Endothelial cell of umbilical vein (primary cell): Measurements from ENCODE around the gene CACNA2D3.

ENCODE experiments used
- EZH2 ChIP-seq: IDR thresholded peaks from 2 replicates; pipeline ENCODE4 v1.6.1; 2012; ENCODE audit warnings: borderline replicate concordance, low read depth, mild to moderate bottlenecking, moderate library complexity, low read length, inconsistent platforms; ENCODE audit not compliant: severe bottlenecking
- FOS ChIP-seq: IDR thresholded peaks from 2 replicates; pipeline ENCODE4 v1.6.1; 2011; ENCODE audit warnings: mild to moderate bottlenecking, low read length, moderate library complexity, borderline replicate concordance; ENCODE audit not compliant: insufficient read depth
- POLR2A ChIP-seq: IDR thresholded peaks from 2 replicates; pipeline ENCODE4 v1.6.1; 2012; ENCODE audit warnings: low read depth, mild to moderate bottlenecking, control low read depth, low read length
- TF ChIP-seq, protein P1 (sequence below), 2 donors: IDR thresholded peaks; 1 replicate in 1 of 2; 2 replicates in 1 of 2; pipeline ENCODE4 v1.5.1; 2011; ENCODE audit warnings: low read length in 2 of 2, mild to moderate bottlenecking in 2 of 2, moderate library complexity in 2 of 2, control low read depth in 1 of 2, inconsistent platforms in 1 of 2, low read depth in 1 of 2; ENCODE audit not compliant: insufficient read depth in 1 of 2; ENCODE audit errors: extremely low read depth in 1 of 2

DNA sequence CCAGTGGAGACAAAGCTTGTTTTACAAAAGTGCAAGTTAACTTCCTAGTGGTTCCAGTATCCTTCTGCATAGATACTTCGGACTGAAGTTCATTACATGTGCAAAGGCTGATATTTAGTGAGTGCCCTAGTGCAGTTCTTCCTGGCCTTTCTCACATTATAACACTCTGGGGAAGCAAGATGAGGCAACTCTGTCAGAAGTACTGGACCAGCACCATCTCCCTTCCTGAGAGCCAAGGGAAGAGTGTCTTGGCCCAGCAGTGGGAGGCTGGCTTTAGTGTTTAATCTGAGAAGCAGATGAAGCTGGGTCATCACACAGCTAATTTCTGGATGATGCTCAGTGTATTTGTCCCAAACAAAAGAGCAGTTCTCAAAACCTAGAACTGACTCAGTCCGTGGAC lies 397.7 kb downstream of the CACNA2D3 start:
- TF ChIP-seq, protein P1, sequence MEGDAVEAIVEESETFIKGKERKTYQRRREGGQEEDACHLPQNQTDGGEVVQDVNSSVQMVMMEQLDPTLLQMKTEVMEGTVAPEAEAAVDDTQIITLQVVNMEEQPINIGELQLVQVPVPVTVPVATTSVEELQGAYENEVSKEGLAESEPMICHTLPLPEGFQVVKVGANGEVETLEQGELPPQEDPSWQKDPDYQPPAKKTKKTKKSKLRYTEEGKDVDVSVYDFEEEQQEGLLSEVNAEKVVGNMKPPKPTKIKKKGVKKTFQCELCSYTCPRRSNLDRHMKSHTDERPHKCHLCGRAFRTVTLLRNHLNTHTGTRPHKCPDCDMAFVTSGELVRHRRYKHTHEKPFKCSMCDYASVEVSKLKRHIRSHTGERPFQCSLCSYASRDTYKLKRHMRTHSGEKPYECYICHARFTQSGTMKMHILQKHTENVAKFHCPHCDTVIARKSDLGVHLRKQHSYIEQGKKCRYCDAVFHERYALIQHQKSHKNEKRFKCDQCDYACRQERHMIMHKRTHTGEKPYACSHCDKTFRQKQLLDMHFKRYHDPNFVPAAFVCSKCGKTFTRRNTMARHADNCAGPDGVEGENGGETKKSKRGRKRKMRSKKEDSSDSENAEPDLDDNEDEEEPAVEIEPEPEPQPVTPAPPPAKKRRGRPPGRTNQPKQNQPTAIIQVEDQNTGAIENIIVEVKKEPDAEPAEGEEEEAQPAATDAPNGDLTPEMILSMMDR (IDR thresholded peaks at IDR 0.05; ENCODE audit: extremely low read depth in 1 of 2, insufficient read depth in 1 of 2, low read depth in 1 of 2, low read length in 2 of 2), result no peak
- TF ChIP-seq POLR2A (no peak), EZH2 (no peak), FOS (no peak)
